DOHH2 (cell line): ENCODE results near the gene ITCH.

Experiments used
- CTCF ChIP-seq: fragments of 200-600 bp; sonication (generic); IDR thresholded peaks from one replicate; pipeline ENCODE4 v1.5.1; 2014; ENCODE audit warnings: antibody characterized with exemption, mild to moderate bottlenecking, low read depth, low read length; ENCODE audit not compliant: poor library complexity, severe bottlenecking
- EZH2phosphoT487 ChIP-seq: fragments of 200-600 bp; sonication (generic); IDR thresholded peaks from 2 replicates; pipeline ENCODE4 v1.6.1; 2017; ENCODE audit warnings: borderline replicate concordance, mild to moderate bottlenecking, antibody characterized with exemption, low read length, moderate library complexity, mixed read lengths

- no peak for TF ChIP-seq CTCF
- no peak for TF ChIP-seq EZH2phosphoT487
Observed at GRCh38 chr20:34377072-34377847, 14.2 kb downstream of the ITCH start.
